HUDEP-2 (cell line): Measurements from ENCODE around the gene TRIM54.
"Not testable (repeated sequence)": the region's sequence is repeated elsewhere in the genome, so short reads cannot be mapped to it uniquely, and the experiment has no call there.

ENCODE experiments used
- DNase-seq, 76 experiments: peaks; one replicate each; lab custom pipeline; 2025; ENCODE audit not compliant: unreplicated experiment in 76 of 76; lab: John Stamatoyannopoulos, UW

TRIM54 gene

GRCh38 chr2:27280826-27281225, 1.4 kb upstream of the TRIM54 start:
- DNase-seq, result no peak

DNA sequence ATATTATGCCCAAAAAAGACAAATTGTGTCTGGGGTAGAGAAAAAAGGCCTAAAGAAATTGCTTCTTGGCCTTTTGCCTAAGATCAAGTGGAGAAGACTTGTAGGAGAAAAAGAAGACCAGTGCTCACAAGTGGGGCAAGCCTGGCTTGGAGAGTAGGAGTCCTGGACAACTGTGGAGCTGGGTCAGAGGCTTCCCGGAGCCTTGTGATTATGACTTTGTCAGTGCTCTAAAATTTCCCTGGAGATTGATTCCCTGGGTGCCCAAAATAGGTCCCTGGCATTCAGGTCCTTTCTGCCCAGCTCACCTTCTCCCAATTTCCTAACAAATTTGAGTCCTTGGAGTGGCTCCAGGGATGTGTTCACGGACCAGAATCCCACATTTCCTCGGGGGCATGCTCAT, 787 bp upstream of the TRIM54 start:
- no peak for DNase-seq

GRCh38 chr2:27282892-27283291, 663 bp downstream of the TRIM54 start:
- no peak for DNase-seq

GRCh38 chr2:27284996-27285395, 2.8 kb downstream of the TRIM54 start:
- no peak for DNase-seq

DNA sequence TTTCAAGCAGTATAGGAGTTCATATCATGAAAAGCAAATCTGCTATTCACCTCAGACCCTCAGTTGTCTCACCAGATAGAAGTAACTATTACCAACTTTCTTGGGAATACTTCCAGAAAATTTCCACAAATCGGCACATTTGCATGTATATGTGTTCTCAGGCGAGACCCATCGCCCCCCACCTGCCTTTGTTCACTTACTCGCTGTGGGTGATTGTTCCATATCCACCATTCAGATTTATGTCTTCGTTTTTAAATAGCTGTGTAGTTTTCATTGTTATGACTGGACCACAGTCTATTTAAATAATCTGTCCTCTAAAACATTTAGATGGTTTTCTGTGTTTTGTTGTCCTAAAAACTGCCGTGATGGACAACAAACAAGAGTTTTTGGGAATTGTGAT, 3.3 kb downstream of the TRIM54 start:
- no peak for DNase-seq

DNA sequence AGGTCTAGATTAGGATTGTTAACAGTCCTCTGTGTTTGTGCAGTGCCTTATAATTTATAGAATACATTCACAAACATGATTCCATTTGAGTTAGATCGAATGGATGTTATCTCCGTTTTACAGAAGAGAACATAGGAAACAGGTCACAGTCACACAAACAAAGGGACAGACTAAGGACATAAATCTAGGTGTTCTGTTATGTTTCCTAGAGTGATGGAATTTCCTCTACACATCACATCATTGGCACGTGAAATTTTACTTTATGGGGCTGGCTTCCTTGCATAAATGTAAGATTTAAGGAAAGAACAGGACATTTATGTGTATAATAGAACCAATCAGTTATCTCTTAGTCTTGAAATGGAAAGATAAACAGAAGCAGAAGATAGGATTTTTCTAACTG, 6.4 kb downstream of the TRIM54 start:
- no peak for DNase-seq

DNA sequence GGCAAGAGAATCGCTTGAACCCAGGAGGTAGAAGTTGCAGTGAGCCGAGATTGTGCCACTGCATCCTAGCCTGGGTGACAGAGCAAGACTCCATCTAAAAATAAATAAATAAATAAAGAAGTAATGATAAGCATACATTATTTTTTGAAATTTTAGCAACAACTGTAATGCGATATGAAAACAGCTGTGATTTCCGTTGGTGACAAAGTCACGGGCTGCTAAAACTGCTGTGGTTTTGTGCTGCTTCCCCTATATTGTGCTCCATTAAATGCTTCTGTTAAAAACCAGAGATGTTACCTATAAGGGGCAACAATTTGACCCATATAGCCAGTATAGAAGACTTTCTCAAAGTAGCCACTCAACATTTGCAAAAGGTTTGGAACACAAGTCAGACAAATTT, 8.3 kb downstream of the TRIM54 start:
- no peak for DNase-seq

GRCh38 chr2:27291865-27292264, 9.6 kb downstream of the TRIM54 start:
- DNase-seq, result peak in 4 of 76 experiments; percentile 3 to 22 (median 4)

GRCh38 chr2:27294928-27295327, 12.7 kb downstream of the TRIM54 start:
- DNase-seq, result no peak

DNA sequence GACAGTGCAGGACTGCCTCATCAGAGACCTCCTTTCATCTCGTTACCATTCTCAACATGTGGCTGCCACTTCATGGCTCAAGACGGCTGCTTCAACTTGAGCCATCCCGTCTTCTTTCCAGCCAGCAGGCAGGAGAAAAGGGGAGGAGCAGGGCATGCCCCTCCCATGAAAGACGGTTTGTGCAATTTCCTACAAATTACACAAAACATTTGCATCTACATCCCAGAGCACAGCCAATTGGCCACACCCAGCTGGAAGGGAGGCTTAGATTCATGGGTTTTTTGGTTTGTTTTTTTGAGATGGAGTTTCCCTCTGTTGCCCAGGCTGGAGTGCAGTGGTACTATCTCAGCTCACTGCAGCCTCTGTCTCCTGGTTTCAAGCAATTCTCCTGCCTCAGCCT, 14.3 kb downstream of the TRIM54 start:
- DNase-seq, result no peak

DNA sequence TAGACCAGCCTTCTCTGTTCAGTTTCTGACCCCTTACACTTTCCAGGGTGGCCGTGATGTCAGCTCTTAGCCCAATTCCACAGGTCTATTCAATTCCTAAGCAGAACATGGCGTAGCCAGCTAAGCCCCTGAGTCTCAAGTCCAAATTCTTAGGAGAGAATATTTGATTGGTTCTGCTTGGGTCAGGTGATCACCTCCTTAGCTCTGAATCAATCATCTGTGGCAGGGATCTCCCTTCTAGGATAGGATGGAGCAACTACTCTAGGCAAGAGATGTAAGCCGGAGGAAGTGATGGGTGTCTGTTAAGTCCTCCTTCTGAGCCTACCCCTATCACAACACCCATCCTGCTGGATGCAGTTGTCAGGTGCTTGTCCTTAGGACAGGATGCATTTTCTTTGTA, 15.0 kb downstream of the TRIM54 start:
- DNase-seq, result no peak

DNA sequence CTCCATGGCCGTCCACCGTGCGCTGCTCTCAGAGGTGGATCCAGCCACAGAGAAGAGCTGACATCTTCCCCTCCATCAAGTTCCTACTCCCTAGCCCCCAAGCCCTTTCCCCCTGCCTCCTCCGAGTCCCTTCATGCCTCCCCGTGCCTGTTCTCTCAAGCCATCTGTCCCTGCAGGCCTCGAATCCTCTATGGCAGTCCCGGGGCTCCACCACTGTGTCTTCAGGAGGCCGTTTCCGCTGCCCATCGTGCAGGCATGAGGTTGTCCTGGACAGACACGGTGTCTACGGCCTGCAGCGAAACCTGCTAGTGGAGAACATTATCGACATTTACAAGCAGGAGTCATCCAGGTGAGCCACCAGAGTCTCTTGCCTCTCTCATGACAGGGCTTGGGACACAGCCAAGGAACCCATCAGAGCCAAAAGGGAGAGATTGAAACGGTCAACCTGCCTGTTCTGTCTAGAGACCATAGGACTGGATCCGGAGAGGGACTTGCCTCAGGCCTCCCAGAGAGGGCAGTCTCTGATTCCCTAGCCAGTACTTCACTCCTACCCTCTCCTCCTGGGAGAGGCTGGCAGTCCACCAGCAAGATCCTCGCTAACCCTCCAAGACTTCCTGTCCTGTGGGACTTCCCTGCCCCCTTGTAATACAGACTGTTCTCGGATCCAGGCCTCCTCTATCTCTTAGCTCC, 16.3 kb downstream of the TRIM54 start:
- DNase-seq, result no peak

- DNase-seq, result not testable (repeated sequence)
Measured at GRCh38 chr2:27300606-27301005, 18.4 kb downstream of the TRIM54 start.

- DNase-seq, result peak in 38 of 76 experiments; percentile 7 to 65 (median 42)
Measured at GRCh38 chr2:27303093-27304025, 21.1 kb downstream of the TRIM54 start.

DNA sequence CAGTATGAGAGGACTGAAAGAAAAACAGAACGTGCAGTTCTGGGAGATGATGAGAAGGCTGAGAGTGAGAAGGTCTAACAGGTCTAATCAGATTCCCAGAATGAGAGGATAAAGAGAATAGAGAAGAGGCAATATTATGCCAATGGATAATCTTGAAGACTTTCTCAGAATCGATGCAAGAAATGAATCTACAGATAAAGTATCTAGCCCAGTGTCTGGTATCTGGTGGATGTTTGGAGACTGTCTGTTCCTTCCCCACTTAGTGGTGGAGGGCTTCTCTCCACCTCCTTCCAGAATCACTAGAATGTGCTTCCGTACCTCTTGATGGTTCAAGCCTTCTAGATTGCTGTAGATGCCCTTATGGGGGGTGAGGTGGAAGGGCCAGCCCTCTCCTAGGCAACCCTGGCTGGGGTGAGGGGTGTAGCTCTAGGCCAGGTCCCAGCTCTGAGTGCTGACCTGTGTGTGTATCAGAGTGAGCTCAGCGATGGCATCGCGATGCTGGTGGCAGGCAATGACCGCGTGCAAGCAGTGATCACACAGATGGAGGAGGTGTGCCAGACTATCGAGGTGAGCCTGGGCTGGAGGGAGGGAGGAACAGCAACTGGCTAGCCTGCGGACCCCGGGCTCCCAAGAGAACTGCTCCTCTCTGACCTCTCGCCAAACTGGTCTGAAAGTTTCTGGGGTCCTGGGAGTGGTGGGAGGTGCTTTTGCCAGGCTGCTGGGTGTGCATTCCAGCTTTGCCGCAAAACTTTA, 22.4 kb downstream of the TRIM54 start:
- no peak for DNase-seq

- no peak for DNase-seq
Measured at GRCh38 chr2:27305516-27305915, 23.3 kb downstream of the TRIM54 start.

DNA sequence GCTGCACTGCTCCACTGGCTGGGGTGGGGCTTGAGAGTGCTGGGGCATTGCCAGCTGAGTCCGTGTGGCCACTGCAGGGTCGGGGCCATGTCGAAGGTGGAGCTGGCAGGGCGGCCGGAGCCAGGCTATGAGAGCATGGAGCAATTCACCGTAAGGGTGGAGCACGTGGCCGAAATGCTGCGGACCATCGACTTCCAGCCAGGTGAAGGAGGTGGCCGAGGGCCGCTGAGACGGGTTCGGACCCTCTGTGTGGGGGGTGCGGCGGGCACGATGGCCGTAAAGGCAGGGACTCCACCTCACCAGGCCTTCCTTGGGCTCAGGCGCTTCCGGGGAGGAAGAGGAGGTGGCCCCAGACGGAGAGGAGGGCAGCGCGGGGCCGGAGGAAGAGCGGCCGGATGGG, 23.9 kb downstream of the TRIM54 start:
- DNase-seq, result no peak

- DNase-seq, result no peak
Measured at GRCh38 chr2:27306573-27307286, 24.5 kb downstream of the TRIM54 start.

GRCh38 chr2:27307287-27307544, 25.0 kb downstream of the TRIM54 start:
- no peak for DNase-seq

GRCh38 chr2:27307545-27308358, 25.5 kb downstream of the TRIM54 start:
- no peak for DNase-seq
